GM12878 (cell line): ENCODE results near the gene AP2S1. TPM values are rescaled to one million over a fixed set of nuclear protein-coding genes. Genes with fewer than 3 reads are reported as not detected.

Source experiments
- ASH2L ChIP-seq: fragments of 300-600, 200-600 bp; sonication (generic); IDR thresholded peaks from 2 replicates; pipeline ENCODE4 v1.6.1; 2017; ENCODE audit warnings: low read depth, mild to moderate bottlenecking, borderline replicate concordance
- BACH1 ChIP-seq: fragments of 450-650 bp; IDR thresholded peaks from 2 replicates; pipeline ENCODE4 v1.6.1; 2017; ENCODE audit warnings: mild to moderate bottlenecking, borderline replicate concordance
- BRCA1 ChIP-seq: IDR thresholded peaks from 2 replicates; pipeline ENCODE4 v1.6.1; 2011; ENCODE audit warnings: low read depth, low read length, improper control_type of control experiment
- CBFB ChIP-seq: IDR thresholded peaks from 2 replicates; pipeline ENCODE4 v1.6.1; 2016; ENCODE audit warnings: antibody characterized with exemption, low read depth
- E4F1 ChIP-seq: fragments of 450-650 bp; IDR thresholded peaks from 2 replicates; pipeline ENCODE4 v1.6.1; 2018; ENCODE audit warnings: borderline replicate concordance, mild to moderate bottlenecking; ENCODE audit not compliant: partially characterized antibody
- EED ChIP-seq: sonication (generic); IDR thresholded peaks from 2 replicates; pipeline ENCODE4 v1.6.1; 2016; ENCODE audit warnings: antibody characterized with exemption, low read depth
- EP300 ChIP-seq, 2 experiments: fragments of 150-350 bp in 1 of 2; IDR thresholded peaks; 2 replicates each; pipeline ENCODE4 v1.6.1; 2011 to 2012; ENCODE audit warnings: low read depth in 2 of 2, low read length in 2 of 2, borderline replicate concordance in 1 of 2, improper control_type of control experiment in 1 of 2, inconsistent platforms in 1 of 2; ENCODE audit not compliant: control insufficient read depth in 1 of 2
- FOXM1 ChIP-seq: IDR thresholded peaks from 2 replicates; pipeline ENCODE4 v1.6.1; 2012; ENCODE audit warnings: low read depth, mild to moderate bottlenecking, inconsistent platforms, low read length, moderate library complexity
- IKZF2 ChIP-seq, 2 experiments: fragments of 450-650 bp; IDR thresholded peaks; 2 replicates each; pipeline ENCODE4 v1.6.1; 2017; ENCODE audit warnings: mild to moderate bottlenecking in 2 of 2, moderate library complexity in 2 of 2
- MAX ChIP-seq: IDR thresholded peaks from 2 replicates; pipeline ENCODE4 v1.6.1; 2012; ENCODE audit warnings: low read depth, low read length, improper control_type of control experiment
- NFYB ChIP-seq: IDR thresholded peaks from 2 replicates; pipeline ENCODE4 v1.6.1; 2011; ENCODE audit warnings: low read depth, mild to moderate bottlenecking, low read length, improper control_type of control experiment, moderate library complexity; ENCODE audit not compliant: insufficient read depth
- NKRF ChIP-seq: fragments of 450-650 bp; conservative IDR thresholded peaks from 2 replicates; pipeline ENCODE4 v1.6.1; 2017; ENCODE audit warnings: mild to moderate bottlenecking, moderate library complexity
- NR2C2 ChIP-seq: IDR thresholded peaks from 2 replicates; pipeline ENCODE4 v1.6.1; 2011; ENCODE audit warnings: borderline replicate concordance, low read depth; ENCODE audit not compliant: control insufficient read depth, insufficient read length
- PML ChIP-seq: IDR thresholded peaks from 2 replicates; pipeline ENCODE4 v1.6.1; 2012; ENCODE audit warnings: low read length, inconsistent platforms
- POU2F2 ChIP-seq: IDR thresholded peaks from 3 replicates; pipeline ENCODE4 v1.6.1; 2011; ENCODE audit warnings: low read depth, mild to moderate bottlenecking, low read length, borderline replicate concordance
- RB1 ChIP-seq: fragments of 450-650 bp; formaldehyde crosslinking; IDR thresholded peaks from 2 replicates; pipeline ENCODE4 v1.6.1; 2017; ENCODE audit warnings: mild to moderate bottlenecking, borderline replicate concordance
- RFX5 ChIP-seq: IDR thresholded peaks from 2 replicates; pipeline ENCODE4 v1.6.1; 2011; ENCODE audit warnings: low read depth, low read length, improper control_type of control experiment
- SIX5 ChIP-seq: IDR thresholded peaks from 2 replicates; pipeline ENCODE4 v1.6.1; 2011; ENCODE audit warnings: mild to moderate bottlenecking, low read depth, low read length, moderate library complexity; ENCODE audit not compliant: severe bottlenecking
- SMAD1 ChIP-seq: fragments of 450-650 bp; IDR thresholded peaks from 2 replicates; pipeline ENCODE4 v1.6.1; 2018; ENCODE audit warnings: mild to moderate bottlenecking, low read depth; ENCODE audit not compliant: partially characterized antibody
- TCF3 ChIP-seq: IDR thresholded peaks from 2 replicates; pipeline ENCODE4 v1.6.1; 2012; ENCODE audit warnings: low read depth, mild to moderate bottlenecking, low read length, borderline replicate concordance; ENCODE audit not compliant: insufficient read depth
- TCF7 ChIP-seq: IDR thresholded peaks from 2 replicates; pipeline ENCODE4 v1.6.1; 2014; ENCODE audit warnings: antibody characterized with exemption, borderline replicate concordance
- ZBTB33 ChIP-seq: fragments of 450-650 bp; IDR thresholded peaks from 2 replicates; pipeline ENCODE4 v1.6.1; 2017; ENCODE audit warnings: mild to moderate bottlenecking
- ZNF24 ChIP-seq: fragments of 450-650 bp; IDR thresholded peaks from 2 replicates; pipeline ENCODE4 v1.6.1; 2017; ENCODE audit warnings: antibody characterized with exemption, mild to moderate bottlenecking
- polyA plus RNA-seq, 11 experiments: library from polyadenylated mRNA; depleted of rRNA in 4 of 11; unstranded in 6 of 11; stranded (reverse) in 5 of 11; fragments of >200 nt; fragmentation: Nextera tagmentation in 4 of 11; fragmentation: Illumina TruSeq in 1 of 11; extraction: Ambion mirVana in 4 of 11; extraction: Trizol in 1 of 11; gene quantifications; 1 replicate in 1 of 11; 2 replicates in 10 of 11; pipeline versions ENCODE4 v1.2.1 to v1.2.3, GENCODE V29; 2011 to 2016; ENCODE audit warnings: inconsistent platforms in 2 of 11, missing spikeins in 2 of 11, low read depth in 1 of 11
- total RNA-seq, 4 experiments: library from RNA; depleted of rRNA in 3 of 4; stranded (reverse); fragments of >200 nt in 3 of 4; fragmentation: Illumina TruSeq in 1 of 4; extraction: Trizol in 1 of 4; gene quantifications; 2 replicates each; pipeline versions ENCODE4 v1.2.1 to v1.2.3, GENCODE V29; 2013 to 2021

The AP2S1 gene
- total and polyA plus RNA-seq, 10 of the 15 experiments (the other 5 are each of a cell fraction or from before 2014, with no cell fraction given), result 10.8 to 239 (median 104) TPM

GRCh38 chr19:46860125-46860845 is 9.6 kb upstream of the AP2S1 start (continued):
- no peak for TF ChIP-seq SIX5
- TF ChIP-seq TCF3, result peak; percentile 74; the same call in 1 of the 2 replicates
- TF ChIP-seq POU2F2, result peak; percentile 50; the same call in 2 of the 3 replicates
- TF ChIP-seq ZBTB33, result no peak
- TF ChIP-seq RFX5, result peak; percentile 54; the same call in 1 of the 2 replicates
- TF ChIP-seq ASH2L, result no peak
- peak; percentile 96 for TF ChIP-seq MAX
- no peak for TF ChIP-seq FOXM1
- TF ChIP-seq SMAD1, result no peak
- peak; percentile 67; the same call in 1 of the 2 replicates for TF ChIP-seq BRCA1
- no peak for TF ChIP-seq IKZF2 (IDR thresholded peaks at IDR 0.05)
- TF ChIP-seq NR2C2, result no peak
- peak; percentile 39 for TF ChIP-seq NKRF
- no peak for TF ChIP-seq TCF7
- peak; percentile 86; the same call in 1 of the 2 replicates for TF ChIP-seq RB1
- TF ChIP-seq CBFB, result peak; percentile 67; the same call in 1 of the 2 replicates
- TF ChIP-seq BACH1, result peak; percentile 95
- no peak for TF ChIP-seq ZNF24
- 0 out of 2 replicates have a peak, but pooled peaks have one; percentile 5 for TF ChIP-seq EED
- TF ChIP-seq EP300 (IDR thresholded peaks at IDR 0.05; ENCODE audit: borderline replicate concordance in 1 of 2, control insufficient read depth in 1 of 2, low read depth in 2 of 2, low read length in 2 of 2), result 0 out of 4 replicates have a peak, but pooled peaks of 1 of the 2 experiments have one; percentile 25
- peak; percentile 76; the same call in 1 of the 2 replicates for TF ChIP-seq PML
- peak; percentile 35 for TF ChIP-seq E4F1
- TF ChIP-seq NFYB, result peak; percentile 90
